ENCODE results near the gene RTN4IP1. TPM values are rescaled to one million over a fixed set of nuclear protein-coding genes. Genes with fewer than 3 reads are reported as not detected.

RTN4IP1 gene
- total RNA-seq, 1 experiment from 2014 or later = 19.2 TPM

- H3K9me3 Mint-ChIP-seq = no peaks in the 10 kb centered on the region
Observed at GRCh38 chr6:106537662-106538061, 91.6 kb downstream of the RTN4IP1 start.

GRCh38 chr6:106536851-106537250, 92.4 kb downstream of the RTN4IP1 start:
- Mint-ChIP-seq H3K27ac (no peak overlapping the region), H3K4me1 (peaks cover 14% of the 10 kb centered on the region), H3K4me3 (no peak overlapping the region), H3K27me3 (ENCODE audit: low read depth) (no peaks in the 10 kb centered on the region), H3K9me3 (no peaks in the 10 kb centered on the region), H3K36me3 (no peaks in the 10 kb centered on the region)
- ChIA-PET CTCF (interaction anchor here (1.2 kb wide), 1 partner anchor 27 kb away, joined by 3 read pairs; no protein-coding TSS in a partner anchor), POLR2A (interaction anchor here (0.7 kb wide), 1 partner anchor 370 kb away, joined by 3 read pairs; no protein-coding TSS in a partner anchor)
- ATAC-seq (no peak), DNase-seq (ENCODE audit: low spot score) (no peak)
- TF ChIP-seq ZNF138 (CRISPR knock-in tag; conservative IDR thresholded peaks at IDR 0.05) = no peak
- no peak for TF ChIP-seq E2F1 (CRISPR knock-in tag; IDR thresholded peaks at IDR 0.05)
- no peak for TF ChIP-seq EMX1 (CRISPR knock-in tag; IDR thresholded peaks at IDR 0.05)
- TF ChIP-seq ATF3 (CRISPR knock-in tag; conservative IDR thresholded peaks at IDR 0.05) = no peak
- TF ChIP-seq ZNF423 (CRISPR knock-in tag; IDR thresholded peaks at IDR 0.05) = no peak
- TF ChIP-seq ZSCAN18 (CRISPR knock-in tag; IDR thresholded peaks at IDR 0.05) = no peak
- no peak for TF ChIP-seq NR1H2 (CRISPR knock-in tag; IDR thresholded peaks at IDR 0.05)
- TF ChIP-seq CREM (CRISPR knock-in tag; IDR thresholded peaks at IDR 0.05) = no peak
- no peak for TF ChIP-seq ARID4B (CRISPR knock-in tag; IDR thresholded peaks at IDR 0.05; ENCODE audit: borderline replicate concordance)
- no peak for TF ChIP-seq SOX15 (CRISPR knock-in tag; IDR thresholded peaks at IDR 0.05)
- TF ChIP-seq MYBL2 (CRISPR knock-in tag; IDR thresholded peaks at IDR 0.05) = no peak
- no peak for TF ChIP-seq JUN (CRISPR knock-in tag; IDR thresholded peaks at IDR 0.05)
- no peak for TF ChIP-seq ZNF263 (CRISPR knock-in tag; IDR thresholded peaks at IDR 0.05; ENCODE audit: low read depth)
- TF ChIP-seq PRRX2 (CRISPR knock-in tag; IDR thresholded peaks at IDR 0.05) = no peak
- TF ChIP-seq NR3C1 (CRISPR knock-in tag; conservative IDR thresholded peaks at IDR 0.05; ENCODE audit: low read depth) = no peak

More at GRCh38 chr6:106537662-106538061, 91.6 kb downstream of the RTN4IP1 start:
- peaks cover 14% of the 10 kb centered on the region for H3K4me1 Mint-ChIP-seq
- ChIA-PET POLR2A (no interaction called here), CTCF (interaction anchor here (1.2 kb wide), 1 partner anchor 28 kb away, joined by 3 read pairs; no protein-coding TSS in a partner anchor)
- H3K27me3 Mint-ChIP-seq (ENCODE audit: low read depth) = no peaks in the 10 kb centered on the region
- ATAC-seq = no peak
- H3K36me3 Mint-ChIP-seq = no peaks in the 10 kb centered on the region
- DNase-seq (ENCODE audit: low spot score) = no peak
- no peak overlapping the region for H3K27ac Mint-ChIP-seq
- no peak overlapping the region for H3K4me3 Mint-ChIP-seq
- TF ChIP-seq ZNF219 (CRISPR knock-in tag; IDR thresholded peaks at IDR 0.05; ENCODE audit: borderline replicate concordance) (no peak), NR3C1 (CRISPR knock-in tag; conservative IDR thresholded peaks at IDR 0.05; ENCODE audit: low read depth) (no peak), ZNF396 (CRISPR knock-in tag; IDR thresholded peaks at IDR 0.05; ENCODE audit: borderline replicate concordance) (no peak), FOXK1 (CRISPR knock-in tag; IDR thresholded peaks at IDR 0.05) (no peak), PRRX2 (CRISPR knock-in tag; IDR thresholded peaks at IDR 0.05) (no peak), USF2 (CRISPR knock-in tag; IDR thresholded peaks at IDR 0.05) (no peak), MYBL2 (CRISPR knock-in tag; IDR thresholded peaks at IDR 0.05) (no peak), ZNF317 (CRISPR knock-in tag; IDR thresholded peaks at IDR 0.05; ENCODE audit: borderline replicate concordance, low read depth) (no peak), TEAD4 (CRISPR knock-in tag; IDR thresholded peaks at IDR 0.05) (no peak), NFYB (CRISPR knock-in tag; conservative IDR thresholded peaks at IDR 0.05; ENCODE audit: low read depth) (no peak), IRF1 (CRISPR knock-in tag; IDR thresholded peaks at IDR 0.05) (no peak), NFATC4 (CRISPR knock-in tag; IDR thresholded peaks at IDR 0.05) (no peak), ZNF138 (CRISPR knock-in tag; conservative IDR thresholded peaks at IDR 0.05) (no peak), ZNF512 (CRISPR knock-in tag; IDR thresholded peaks at IDR 0.05; ENCODE audit: borderline replicate concordance) (no peak), CBFB (CRISPR knock-in tag; IDR thresholded peaks at IDR 0.05; ENCODE audit: low read depth) (no peak), HMGA2 (CRISPR knock-in tag; IDR thresholded peaks at IDR 0.05) (no peak)

All from WTC11 (cell line).